GM23248 (cell line): ENCODE measurements around the gene SHB.

Experiments used
- EZH2 ChIP-seq: fragments of 200-600 bp; sonication (generic); IDR thresholded peaks from 2 replicates; pipeline ENCODE4 v1.6.1; 2018; ENCODE audit warnings: antibody characterized with exemption, mild to moderate bottlenecking; ENCODE audit not compliant: insufficient read depth, poor library complexity, severe bottlenecking
- EZH2phosphoT487 ChIP-seq: fragments of 200-600 bp; sonication (generic); IDR thresholded peaks from 2 replicates; pipeline ENCODE4 v1.6.1; 2018; ENCODE audit warnings: antibody characterized with exemption, moderate library complexity, mild to moderate bottlenecking, low read depth; ENCODE audit not compliant: insufficient read depth

GRCh38 chr9:38015266-38015665 is 53.8 kb downstream of the SHB start:
- TF ChIP-seq EZH2 (no peak), EZH2phosphoT487 (no peak)
